AG09319 (cell line): ENCODE measurements around the gene IL1RAP.

ENCODE experiments used
- DNase-seq: peaks from one replicate; pipeline ENCODE4 v3.0.0-alpha.2; 2010; ENCODE audit warnings: low read depth; ENCODE audit errors: extremely low read depth
- TF ChIP-seq, protein P1 (sequence below): IDR thresholded peaks from 2 replicates; pipeline ENCODE4 v1.5.1; 2011; ENCODE audit warnings: low read depth, mild to moderate bottlenecking, inconsistent platforms, low read length, moderate library complexity

Gene IL1RAP

DNA sequence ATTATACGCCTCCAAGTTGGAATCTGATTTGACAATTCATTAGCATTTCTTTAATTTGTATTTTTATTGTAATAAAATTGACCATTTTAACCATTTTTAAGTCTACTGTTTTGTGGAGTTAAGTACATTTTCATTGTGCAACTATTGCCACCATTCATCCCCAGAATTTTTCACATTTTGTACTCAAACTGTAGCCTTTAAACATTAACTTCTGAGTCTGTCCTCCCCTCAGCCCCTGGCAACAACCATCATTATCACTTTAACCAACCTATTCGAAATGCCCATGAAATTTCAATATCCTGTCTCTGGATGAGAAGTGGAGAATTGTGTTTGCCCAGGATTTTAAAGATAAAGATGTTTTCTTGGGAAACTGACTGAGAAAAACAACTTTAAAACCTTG, 27.7 kb downstream of the IL1RAP start:
- TF ChIP-seq, protein P1, sequence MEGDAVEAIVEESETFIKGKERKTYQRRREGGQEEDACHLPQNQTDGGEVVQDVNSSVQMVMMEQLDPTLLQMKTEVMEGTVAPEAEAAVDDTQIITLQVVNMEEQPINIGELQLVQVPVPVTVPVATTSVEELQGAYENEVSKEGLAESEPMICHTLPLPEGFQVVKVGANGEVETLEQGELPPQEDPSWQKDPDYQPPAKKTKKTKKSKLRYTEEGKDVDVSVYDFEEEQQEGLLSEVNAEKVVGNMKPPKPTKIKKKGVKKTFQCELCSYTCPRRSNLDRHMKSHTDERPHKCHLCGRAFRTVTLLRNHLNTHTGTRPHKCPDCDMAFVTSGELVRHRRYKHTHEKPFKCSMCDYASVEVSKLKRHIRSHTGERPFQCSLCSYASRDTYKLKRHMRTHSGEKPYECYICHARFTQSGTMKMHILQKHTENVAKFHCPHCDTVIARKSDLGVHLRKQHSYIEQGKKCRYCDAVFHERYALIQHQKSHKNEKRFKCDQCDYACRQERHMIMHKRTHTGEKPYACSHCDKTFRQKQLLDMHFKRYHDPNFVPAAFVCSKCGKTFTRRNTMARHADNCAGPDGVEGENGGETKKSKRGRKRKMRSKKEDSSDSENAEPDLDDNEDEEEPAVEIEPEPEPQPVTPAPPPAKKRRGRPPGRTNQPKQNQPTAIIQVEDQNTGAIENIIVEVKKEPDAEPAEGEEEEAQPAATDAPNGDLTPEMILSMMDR, result no peak
- no peak for DNase-seq

GRCh38 chr3:190542846-190543245, 29.0 kb downstream of the IL1RAP start:
- no peak for DNase-seq
- TF ChIP-seq, protein P1, result no peak

- TF ChIP-seq, protein P1, result no peak
- DNase-seq, result no peak
These were observed 29.8 kb downstream of the IL1RAP start for GRCh38 chr3:190543671-190544070.

DNA sequence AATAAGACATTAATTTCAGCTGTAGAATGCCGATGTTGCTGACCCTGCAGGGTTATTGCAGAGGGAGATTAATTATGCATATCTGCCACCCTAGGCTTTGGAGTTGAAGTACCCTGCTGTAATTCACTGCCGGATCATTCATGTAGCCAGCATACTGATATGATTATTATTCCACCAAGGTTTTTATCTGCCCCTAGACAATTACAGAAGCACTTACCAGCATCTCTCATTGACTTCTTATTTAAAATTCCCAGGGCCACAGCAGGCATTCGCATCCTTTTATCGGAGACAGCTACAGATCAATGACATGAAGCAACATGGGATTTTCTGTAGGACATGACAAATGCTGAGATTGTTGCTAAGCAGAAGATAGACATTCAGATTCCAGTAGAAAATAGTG, 31.3 kb downstream of the IL1RAP start:
- DNase-seq, result no peak
- TF ChIP-seq, protein P1, result no peak

GRCh38 chr3:190546881-190547510, 33.1 kb downstream of the IL1RAP start:
- TF ChIP-seq, protein P1, result no peak
- no peak for DNase-seq

DNA sequence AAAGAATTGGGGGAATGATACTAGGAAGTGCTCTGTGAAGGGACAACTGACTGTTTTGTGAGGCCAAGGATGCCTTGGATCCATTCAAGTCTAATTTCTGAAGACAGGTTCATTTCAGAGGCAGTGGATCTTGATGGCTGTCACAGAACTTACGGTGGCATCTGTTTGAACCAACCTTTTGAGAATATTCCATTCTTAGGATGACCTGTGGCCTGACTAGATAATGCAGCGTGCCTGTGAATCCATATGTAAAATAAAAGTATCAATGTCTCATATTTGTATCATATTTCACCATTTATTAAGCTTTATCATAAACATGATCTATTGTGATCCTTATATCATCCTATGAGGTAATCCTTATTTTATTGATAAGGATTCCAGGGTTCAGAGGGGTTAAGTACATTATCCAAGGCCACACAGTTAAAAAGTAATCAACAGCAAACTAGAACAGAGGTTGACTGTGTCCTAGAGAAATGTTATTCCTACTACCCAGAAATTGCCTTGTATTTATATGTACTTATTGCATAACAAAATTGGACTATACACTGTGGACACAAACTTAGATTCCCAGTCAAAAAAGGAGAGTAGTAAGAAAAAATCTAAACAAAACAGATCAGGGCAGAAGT, 34.3 kb downstream of the IL1RAP start:
- TF ChIP-seq, protein P1, result no peak
- no peak for DNase-seq

DNA sequence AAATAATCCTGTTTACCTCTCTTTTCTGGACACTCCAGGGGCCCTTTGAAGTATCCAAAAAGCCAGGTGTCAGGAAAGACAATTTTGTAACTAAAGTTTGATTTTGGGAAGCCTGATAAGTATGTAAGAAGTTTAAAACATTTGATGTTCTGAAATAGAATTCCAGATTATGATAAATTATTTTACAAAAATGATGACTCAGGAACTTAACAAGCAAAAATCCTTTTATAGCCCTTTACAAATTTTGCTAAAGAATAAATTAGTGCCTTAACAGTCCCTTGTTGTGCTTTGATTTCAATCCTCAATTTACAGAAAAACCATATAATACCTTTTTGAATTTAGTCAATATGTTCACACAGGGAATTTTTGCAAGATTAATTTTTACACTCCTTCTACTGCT, 38.1 kb downstream of the IL1RAP start:
- no peak for DNase-seq
- TF ChIP-seq, protein P1, result no peak
